Ishikawa (cell line): Measurements from ENCODE around the gene CDKN1A.

Source experiments
- CEBPB ChIP-seq: IDR thresholded peaks from 2 replicates; pipeline ENCODE4 v1.6.1; 2012
- CREB1 ChIP-seq: IDR thresholded peaks from 2 replicates; pipeline ENCODE4 v1.6.1; 2012; ENCODE audit warnings: low read depth
- EP300 ChIP-seq: IDR thresholded peaks from 2 replicates; pipeline ENCODE4 v1.6.1; 2012; ENCODE audit warnings: borderline replicate concordance
- FOXM1 ChIP-seq: IDR thresholded peaks from 2 replicates; pipeline ENCODE4 v1.6.1; 2012; ENCODE audit warnings: low read depth, borderline replicate concordance
- MAX ChIP-seq: IDR thresholded peaks from 2 replicates; pipeline ENCODE4 v1.6.1; 2012
- TCF12 ChIP-seq: IDR thresholded peaks from 2 replicates; pipeline ENCODE4 v1.6.1; 2012; ENCODE audit warnings: low read depth
- YY1 ChIP-seq: IDR thresholded peaks from 2 replicates; pipeline ENCODE4 v1.6.1; 2012; ENCODE audit warnings: low read depth
- ZBTB7A ChIP-seq: IDR thresholded peaks from 2 replicates; pipeline ENCODE4 v1.6.1; 2012; ENCODE audit warnings: low read depth

GRCh38 chr6:36659271-36659670 lies 19.2 kb upstream of the CDKN1A start:
- TF ChIP-seq ZBTB7A: no peak
- no peak for TF ChIP-seq FOXM1
- no peak for TF ChIP-seq EP300
- TF ChIP-seq CEBPB: no peak
- no peak for TF ChIP-seq TCF12
- TF ChIP-seq YY1: no peak
- TF ChIP-seq MAX: 0 out of 2 replicates have a peak, but pooled peaks have one; percentile 26
- no peak for TF ChIP-seq CREB1
